ENCODE results near the gene DRD2.

DRD2 gene

GRCh38 chr11:113420808-113421207 is 54.4 kb downstream of the DRD2 start:
- TF ChIP-seq EZH2phosphoT487 (IDR thresholded peaks at IDR 0.05; ENCODE audit: low read length) (no peak), CTCF (IDR thresholded peaks at IDR 0.05; ENCODE audit: low read length) (no peak), EZH2 (optimal IDR thresholded peaks at IDR 0.05; ENCODE audit: low read depth, low read length) (no peak)
- Histone ChIP-seq H3K79me2 (ENCODE audit: low read length) (no peaks in the 10 kb centered on the region), H3K27ac (ENCODE audit: low read length) (no peak overlapping the region), H3K4me1 (ENCODE audit: low read length) (peaks cover 21% of the 10 kb centered on the region), H3K4me3 (ENCODE audit: low read length) (no peak overlapping the region), H3K9ac (ENCODE audit: low read length) (no peak overlapping the region), H3F3A (ENCODE audit: insufficient read depth, low read length) (peaks cover 8% of the 10 kb centered on the region), H2AFZ (ENCODE audit: low read length) (no peak overlapping the region), H3K36me3 (replicated peaks; ENCODE audit: insufficient read depth, low read length) (no peaks in the 10 kb centered on the region), H3K9me3 (replicated peaks; ENCODE audit: insufficient read depth, low read length) (no peaks in the 10 kb centered on the region), H3K4me2 (ENCODE audit: low read depth, low read length) (no peak overlapping the region), H3K9me2 (replicated peaks; ENCODE audit: insufficient read depth, low read length) (no peaks in the 10 kb centered on the region), H4K20me1 (ENCODE audit: insufficient read depth, low read length) (no peaks in the 10 kb centered on the region), H3K27me3 (replicated peaks; ENCODE audit: insufficient read depth, low read length) (no peaks in the 10 kb centered on the region)
- no peak for DNase-seq

- Histone ChIP-seq H2AFZ (ENCODE audit: low read length) (no peak overlapping the region), H3F3A (ENCODE audit: insufficient read depth, low read length) (peaks cover 8% of the 10 kb centered on the region), H3K4me1 (ENCODE audit: low read length) (peaks cover 21% of the 10 kb centered on the region), H3K4me3 (ENCODE audit: low read length) (no peak overlapping the region), H3K9me2 (replicated peaks; ENCODE audit: insufficient read depth, low read length) (no peaks in the 10 kb centered on the region), H3K4me2 (ENCODE audit: low read depth, low read length) (no peak overlapping the region), H3K27ac (ENCODE audit: low read length) (no peak overlapping the region), H3K27me3 (replicated peaks; ENCODE audit: insufficient read depth, low read length) (no peaks in the 10 kb centered on the region), H3K9ac (ENCODE audit: low read length) (no peak overlapping the region), H3K9me3 (replicated peaks; ENCODE audit: insufficient read depth, low read length) (no peaks in the 10 kb centered on the region), H4K20me1 (ENCODE audit: insufficient read depth, low read length) (no peaks in the 10 kb centered on the region), H3K36me3 (replicated peaks; ENCODE audit: insufficient read depth, low read length) (no peaks in the 10 kb centered on the region), H3K79me2 (ENCODE audit: low read length) (no peaks in the 10 kb centered on the region)
- TF ChIP-seq EZH2phosphoT487 (IDR thresholded peaks at IDR 0.05; ENCODE audit: low read length) (no peak), CTCF (IDR thresholded peaks at IDR 0.05; ENCODE audit: low read length) (no peak), EZH2 (optimal IDR thresholded peaks at IDR 0.05; ENCODE audit: low read depth, low read length) (no peak)
- no peak for DNase-seq
Observed at GRCh38 chr11:113419454-113420003, 55.7 kb downstream of the DRD2 start.

- Histone ChIP-seq H2AFZ (ENCODE audit: low read length) (peak overlapping the region; percentile 82), H3K9me2 (replicated peaks; ENCODE audit: insufficient read depth, low read length) (no peaks in the 10 kb centered on the region), H3K9ac (ENCODE audit: low read length) (0 out of 2 replicates have a peak overlapping the region, but pooled peaks have one; percentile 1), H3K4me2 (ENCODE audit: low read depth, low read length) (peak overlapping the region; percentile 52; the same call in 1 of the 2 replicates), H3F3A (ENCODE audit: insufficient read depth, low read length) (peaks cover 8% of the 10 kb centered on the region), H3K4me3 (ENCODE audit: low read length) (no peak overlapping the region), H3K9me3 (replicated peaks; ENCODE audit: insufficient read depth, low read length) (no peaks in the 10 kb centered on the region), H3K79me2 (ENCODE audit: low read length) (no peaks in the 10 kb centered on the region), H3K4me1 (ENCODE audit: low read length) (peaks cover 21% of the 10 kb centered on the region), H4K20me1 (ENCODE audit: insufficient read depth, low read length) (no peaks in the 10 kb centered on the region), H3K27ac (ENCODE audit: low read length) (peak overlapping the region; percentile 73; the same call in 1 of the 2 replicates), H3K27me3 (replicated peaks; ENCODE audit: insufficient read depth, low read length) (no peaks in the 10 kb centered on the region), H3K36me3 (replicated peaks; ENCODE audit: insufficient read depth, low read length) (no peaks in the 10 kb centered on the region)
- TF ChIP-seq EZH2 (optimal IDR thresholded peaks at IDR 0.05; ENCODE audit: low read depth, low read length) = no peak
- TF ChIP-seq CTCF (IDR thresholded peaks at IDR 0.05; ENCODE audit: low read length) = no peak
- no peak for TF ChIP-seq EZH2phosphoT487 (IDR thresholded peaks at IDR 0.05; ENCODE audit: low read length)
- DNase-seq = peak; percentile 94
Observed at GRCh38 chr11:113417428-113417827, 57.8 kb downstream of the DRD2 start.

All from MM.1S (cell line).